GM12873 (cell line): ENCODE data around the gene OLIG1.

ENCODE experiments used
- TF ChIP-seq, protein P1 (sequence below): IDR thresholded peaks from 2 replicates; pipeline ENCODE4 v1.5.1; 2012; ENCODE audit warnings: low read depth, mild to moderate bottlenecking, moderate library complexity, low read length, control low read depth; ENCODE audit not compliant: insufficient read depth; ENCODE audit errors: missing control alignments

OLIG1 gene, protein sequence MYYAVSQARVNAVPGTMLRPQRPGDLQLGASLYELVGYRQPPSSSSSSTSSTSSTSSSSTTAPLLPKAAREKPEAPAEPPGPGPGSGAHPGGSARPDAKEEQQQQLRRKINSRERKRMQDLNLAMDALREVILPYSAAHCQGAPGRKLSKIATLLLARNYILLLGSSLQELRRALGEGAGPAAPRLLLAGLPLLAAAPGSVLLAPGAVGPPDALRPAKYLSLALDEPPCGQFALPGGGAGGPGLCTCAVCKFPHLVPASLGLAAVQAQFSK

GRCh38 chr21:33069994-33070743, at the start of gene OLIG1:
TSS of gene OLIG1 (plus strand) at chr21:33070141. CDS start at chr21:33070247, 106 bp downstream.
- TF ChIP-seq, protein P1, sequence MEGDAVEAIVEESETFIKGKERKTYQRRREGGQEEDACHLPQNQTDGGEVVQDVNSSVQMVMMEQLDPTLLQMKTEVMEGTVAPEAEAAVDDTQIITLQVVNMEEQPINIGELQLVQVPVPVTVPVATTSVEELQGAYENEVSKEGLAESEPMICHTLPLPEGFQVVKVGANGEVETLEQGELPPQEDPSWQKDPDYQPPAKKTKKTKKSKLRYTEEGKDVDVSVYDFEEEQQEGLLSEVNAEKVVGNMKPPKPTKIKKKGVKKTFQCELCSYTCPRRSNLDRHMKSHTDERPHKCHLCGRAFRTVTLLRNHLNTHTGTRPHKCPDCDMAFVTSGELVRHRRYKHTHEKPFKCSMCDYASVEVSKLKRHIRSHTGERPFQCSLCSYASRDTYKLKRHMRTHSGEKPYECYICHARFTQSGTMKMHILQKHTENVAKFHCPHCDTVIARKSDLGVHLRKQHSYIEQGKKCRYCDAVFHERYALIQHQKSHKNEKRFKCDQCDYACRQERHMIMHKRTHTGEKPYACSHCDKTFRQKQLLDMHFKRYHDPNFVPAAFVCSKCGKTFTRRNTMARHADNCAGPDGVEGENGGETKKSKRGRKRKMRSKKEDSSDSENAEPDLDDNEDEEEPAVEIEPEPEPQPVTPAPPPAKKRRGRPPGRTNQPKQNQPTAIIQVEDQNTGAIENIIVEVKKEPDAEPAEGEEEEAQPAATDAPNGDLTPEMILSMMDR: no peak

- TF ChIP-seq, protein P1: no peak
Observed at GRCh38 chr21:33020558-33021100, 49.3 kb upstream of the OLIG1 start.

DNA sequence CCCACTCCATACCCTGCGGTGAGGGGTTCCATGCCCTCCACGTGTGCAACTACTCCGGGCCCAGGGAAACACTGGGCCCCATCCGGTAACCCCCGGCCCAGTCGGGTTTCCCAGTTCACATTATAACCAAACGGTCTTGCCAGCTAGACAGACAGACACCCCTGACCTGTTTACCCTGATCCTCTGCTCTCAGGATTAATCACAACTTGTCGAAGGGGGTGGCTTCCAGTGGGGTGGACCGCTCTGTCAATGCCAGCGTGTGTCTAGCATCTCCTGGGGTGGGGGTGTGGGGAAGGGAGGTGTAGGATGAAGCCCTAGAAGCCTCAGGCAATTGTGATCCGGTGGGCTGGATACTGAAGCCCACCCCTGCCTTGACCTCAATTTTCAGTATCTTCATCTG, 48.8 kb upstream of the OLIG1 start:
- TF ChIP-seq, protein P1: no peak

GRCh38 chr21:33021667-33022066, 48.3 kb upstream of the OLIG1 start:
- TF ChIP-seq, protein P1: no peak

GRCh38 chr21:33022489-33022827, 47.5 kb upstream of the OLIG1 start:
- TF ChIP-seq, protein P1: no peak

DNA sequence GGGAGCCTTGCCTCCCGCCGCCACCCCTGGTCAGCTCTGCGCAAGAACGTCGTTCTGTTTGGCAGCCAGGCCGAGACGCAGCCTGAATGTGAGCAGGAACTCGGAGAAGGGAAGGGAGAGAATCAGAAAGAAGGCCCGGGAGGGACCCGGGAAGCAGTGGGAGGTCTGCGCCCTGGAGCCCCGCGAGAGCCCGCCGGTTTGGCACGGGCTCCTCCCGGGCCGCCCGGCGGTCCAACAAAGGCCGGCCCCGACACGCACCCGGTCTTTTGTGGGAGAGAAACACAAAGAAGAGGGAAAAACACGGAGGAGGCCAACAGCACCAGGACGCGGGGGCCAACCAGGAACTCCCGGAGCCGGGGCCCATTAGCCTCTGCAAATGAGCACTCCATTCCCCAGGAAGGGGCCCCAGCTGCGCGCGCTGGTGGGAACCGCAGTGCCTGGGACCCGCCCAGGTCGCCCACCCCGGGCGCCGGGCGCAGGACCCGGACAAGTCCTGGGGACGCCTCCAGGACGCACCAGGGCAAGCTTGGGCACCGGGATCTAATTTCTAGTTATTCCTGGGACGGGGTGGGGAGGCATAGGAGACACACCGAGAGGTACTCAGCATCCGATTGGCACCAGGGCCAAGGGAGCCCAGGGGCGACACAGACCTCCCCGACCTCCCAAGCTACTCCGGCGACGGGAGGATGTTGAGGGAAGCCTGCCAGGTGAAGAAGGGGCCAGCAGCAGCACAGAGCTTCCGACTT, 46.9 kb upstream of the OLIG1 start:
- TF ChIP-seq, protein P1: no peak
